ENCODE measurements around the gene HDAC9. TPM values are rescaled to one million over a fixed set of nuclear protein-coding genes. Genes with fewer than 3 reads are reported as not detected.

HDAC9 gene
- total and polyA plus RNA-seq, 2 experiments from 2014 or later: 3.7 to 9.4 TPM

GRCh38 chr7:18531539-18531938, 36.0 kb downstream of the HDAC9 start:
- Histone ChIP-seq H3K9me2 (replicated peaks; ENCODE audit: insufficient read depth) (no peaks in the 10 kb centered on the region), H3K79me2 (no peaks in the 10 kb centered on the region), H4K20me1 (ENCODE audit: insufficient read depth, poor library complexity, severe bottlenecking) (no peaks in the 10 kb centered on the region), H3K4me3 (no peak overlapping the region), H3K4me1 (ENCODE audit: insufficient read depth) (no peaks in the 10 kb centered on the region), H2AFZ (no peak overlapping the region), H3K4me2 (no peak overlapping the region), H3K27ac (no peak overlapping the region), H3K9me3 (ENCODE audit: low read depth) (no peaks in the 10 kb centered on the region), H3K36me3 (replicated peaks; ENCODE audit: insufficient read depth, low read depth) (no peaks in the 10 kb centered on the region), H3K27me3 (no peaks in the 10 kb centered on the region)
- WGBS (ENCODE audit: low lambda C conversion rate, missing lambda C conversion rate): 81% methylated on average over 3 of the region's 3 CpGs
- TF ChIP-seq, protein P1, sequence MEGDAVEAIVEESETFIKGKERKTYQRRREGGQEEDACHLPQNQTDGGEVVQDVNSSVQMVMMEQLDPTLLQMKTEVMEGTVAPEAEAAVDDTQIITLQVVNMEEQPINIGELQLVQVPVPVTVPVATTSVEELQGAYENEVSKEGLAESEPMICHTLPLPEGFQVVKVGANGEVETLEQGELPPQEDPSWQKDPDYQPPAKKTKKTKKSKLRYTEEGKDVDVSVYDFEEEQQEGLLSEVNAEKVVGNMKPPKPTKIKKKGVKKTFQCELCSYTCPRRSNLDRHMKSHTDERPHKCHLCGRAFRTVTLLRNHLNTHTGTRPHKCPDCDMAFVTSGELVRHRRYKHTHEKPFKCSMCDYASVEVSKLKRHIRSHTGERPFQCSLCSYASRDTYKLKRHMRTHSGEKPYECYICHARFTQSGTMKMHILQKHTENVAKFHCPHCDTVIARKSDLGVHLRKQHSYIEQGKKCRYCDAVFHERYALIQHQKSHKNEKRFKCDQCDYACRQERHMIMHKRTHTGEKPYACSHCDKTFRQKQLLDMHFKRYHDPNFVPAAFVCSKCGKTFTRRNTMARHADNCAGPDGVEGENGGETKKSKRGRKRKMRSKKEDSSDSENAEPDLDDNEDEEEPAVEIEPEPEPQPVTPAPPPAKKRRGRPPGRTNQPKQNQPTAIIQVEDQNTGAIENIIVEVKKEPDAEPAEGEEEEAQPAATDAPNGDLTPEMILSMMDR (IDR thresholded peaks at IDR 0.05; ENCODE audit: poor library complexity): no peak
- TF ChIP-seq EZH2 (IDR thresholded peaks at IDR 0.05; ENCODE audit: borderline replicate concordance) (no peak), EZH2phosphoT487 (IDR thresholded peaks at IDR 0.05; ENCODE audit: low read depth, severe bottlenecking, unreplicated experiment) (no peak)
- DNase-seq (ENCODE audit: low spot score): no peak

DNA sequence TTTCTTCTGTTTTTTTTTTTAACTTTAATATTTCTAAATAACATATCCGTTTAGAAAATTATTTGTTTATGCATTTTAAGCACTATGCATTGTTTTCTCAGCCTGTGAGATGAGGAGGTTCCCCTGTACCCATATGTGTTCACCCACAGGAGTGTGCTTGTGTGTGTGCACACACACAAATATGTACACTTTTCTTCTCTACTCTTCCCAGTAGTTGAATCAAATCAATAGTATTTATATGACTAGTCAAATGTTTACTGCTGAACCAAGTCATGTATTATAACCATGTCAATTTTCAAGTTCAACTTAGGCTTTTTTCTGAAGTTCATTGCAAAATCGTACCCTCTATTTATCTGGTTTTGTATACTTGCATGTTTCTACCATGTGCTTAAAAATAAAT, 37.3 kb downstream of the HDAC9 start:
- H3K4me3 ChIP-seq: no peak overlapping the region
- DNase-seq (ENCODE audit: low spot score): no peak
- H2AFZ ChIP-seq: no peak overlapping the region
- 81% methylated on average over 2 of the region's 2 CpGs for WGBS (ENCODE audit: low lambda C conversion rate, missing lambda C conversion rate)
- H4K20me1 ChIP-seq (ENCODE audit: insufficient read depth, poor library complexity, severe bottlenecking): no peaks in the 10 kb centered on the region
- no peak overlapping the region for H3K27ac ChIP-seq
- no peaks in the 10 kb centered on the region for H3K27me3 ChIP-seq
- no peaks in the 10 kb centered on the region for H3K36me3 ChIP-seq (replicated peaks; ENCODE audit: insufficient read depth, low read depth)
- no peak overlapping the region for H3K4me2 ChIP-seq
- no peaks in the 10 kb centered on the region for H3K9me2 ChIP-seq (replicated peaks; ENCODE audit: insufficient read depth)
- H3K4me1 ChIP-seq (ENCODE audit: insufficient read depth): no peaks in the 10 kb centered on the region
- no peak for TF ChIP-seq EZH2phosphoT487 (IDR thresholded peaks at IDR 0.05; ENCODE audit: low read depth, severe bottlenecking, unreplicated experiment)
- no peak for TF ChIP-seq EZH2 (IDR thresholded peaks at IDR 0.05; ENCODE audit: borderline replicate concordance)
- TF ChIP-seq, protein P1 (IDR thresholded peaks at IDR 0.05; ENCODE audit: poor library complexity): no peak
- no peaks in the 10 kb centered on the region for H3K9me3 ChIP-seq (ENCODE audit: low read depth)
- H3K79me2 ChIP-seq: no peaks in the 10 kb centered on the region

GRCh38 chr7:18534481-18534880, 38.9 kb downstream of the HDAC9 start:
- WGBS (ENCODE audit: low lambda C conversion rate, missing lambda C conversion rate): 88% methylated on average over 5 of the region's 5 CpGs
- no peak for DNase-seq (ENCODE audit: low spot score)
- no peaks in the 10 kb centered on the region for H3K27me3 ChIP-seq
- H4K20me1 ChIP-seq (ENCODE audit: insufficient read depth, poor library complexity, severe bottlenecking): no peaks in the 10 kb centered on the region
- no peak overlapping the region for H3K4me3 ChIP-seq
- H3K4me2 ChIP-seq: no peak overlapping the region
- H3K79me2 ChIP-seq: no peaks in the 10 kb centered on the region
- no peak overlapping the region for H2AFZ ChIP-seq
- no peak for TF ChIP-seq EZH2 (IDR thresholded peaks at IDR 0.05; ENCODE audit: borderline replicate concordance)
- no peak for TF ChIP-seq EZH2phosphoT487 (IDR thresholded peaks at IDR 0.05; ENCODE audit: low read depth, severe bottlenecking, unreplicated experiment)
- TF ChIP-seq, protein P1 (IDR thresholded peaks at IDR 0.05; ENCODE audit: poor library complexity): no peak
- H3K36me3 ChIP-seq (replicated peaks; ENCODE audit: insufficient read depth, low read depth): no peaks in the 10 kb centered on the region
- H3K4me1 ChIP-seq (ENCODE audit: insufficient read depth): no peaks in the 10 kb centered on the region
- H3K9me3 ChIP-seq (ENCODE audit: low read depth): no peaks in the 10 kb centered on the region
- no peaks in the 10 kb centered on the region for H3K9me2 ChIP-seq (replicated peaks; ENCODE audit: insufficient read depth)
- no peak overlapping the region for H3K27ac ChIP-seq

Data from hepatocyte (in vitro differentiated cells).